Esophagus squamous epithelium (tissue), 5 donors: ENCODE measurements around the gene LAMB2. TPM values are rescaled to one million over a fixed set of nuclear protein-coding genes. Genes with fewer than 3 reads are reported as not detected.
A peak's percentile ranks its signal among the peaks of the same experiment; 100 is the strongest.

Source experiments
- DNase-seq: peaks from one replicate; lab custom pipeline; 2025; lab: John Stamatoyannopoulos, UW
- H3K27ac ChIP-seq, 4 donors: fragments of 200-600 bp; sonication (generic); one replicate each; pipeline ENCODE4 v1.5.1; 2016 to 2019; ENCODE audit warnings: mild to moderate bottlenecking in 1 of 4
- H3K27me3 ChIP-seq, 4 donors: fragments of 200-600 bp; sonication (generic); 1 replicate in 3 of 4; 2 replicates in 1 of 4; pipeline versions ENCODE4 v1.5.1 to v1.6.0; 2017 to 2021; ENCODE audit warnings: antibody characterized with exemption in 1 of 4
- H3K36me3 ChIP-seq, 3 donors: fragments of 200-600 bp; sonication (generic); one replicate each; pipeline ENCODE4 v1.5.1; 2016 to 2019
- H3K4me1 ChIP-seq, 3 donors: fragments of 200-600 bp; sonication (generic); one replicate each; pipeline ENCODE4 v1.5.1; 2017 to 2019
- H3K4me3 ChIP-seq, 4 donors: fragments of 200-600 bp; sonication (generic); 1 replicate in 3 of 4; 2 replicates in 1 of 4; pipeline ENCODE4 v1.5.1; 2016 to 2019; ENCODE audit warnings: mild to moderate bottlenecking in 2 of 4, moderate library complexity in 1 of 4
- H3K9me3 ChIP-seq, 3 donors: fragments of 200-600 bp; sonication (generic); one replicate each; pipeline ENCODE4 v1.5.1; 2016 to 2019
- CTCF ChIP-seq, 6 experiments: fragments of 450-650 bp in 4 of 6; fragments of 200-600 bp in 2 of 6; sonication (generic) in 2 of 6; IDR thresholded peaks; one replicate each; pipeline ENCODE4 v1.5.1; 2016 to 2019; ENCODE audit warnings: antibody characterized with exemption in 6 of 6, mild to moderate bottlenecking in 4 of 6, moderate library complexity in 4 of 6
- POLR2A ChIP-seq, 4 donors: fragments of 450-650 bp; IDR thresholded peaks; one replicate each; pipeline ENCODE4 v1.6.1; 2017; ENCODE audit warnings: antibody characterized with exemption in 4 of 4, mild to moderate bottlenecking in 4 of 4, moderate library complexity in 3 of 4
- WGBS, 2 donors: methylation state at CpG; one replicate each; pipeline ENCODE4 v1.1.5; 2018; 5-methylcytosine and 5-hydroxymethylcytosine counted together
- intact Hi-C: fragments of 100-400 bp; cut with DNase I; formaldehyde crosslinking; loops from one replicate; pipeline ENCODE4 v1.15.0; 2022
- total RNA-seq, 4 donors: library from RNA; depleted of rRNA; stranded (reverse); fragments of >200 nt; gene quantifications; one replicate each; pipeline ENCODE4 v1.1.0, GENCODE V29; 2016
- donor health status: DM: yes; HTN: yes; CAD: no.

The LAMB2 gene
- total RNA-seq, 4 donors from 2014 or later, result 66.0 to 319 (median 175) TPM

DNA sequence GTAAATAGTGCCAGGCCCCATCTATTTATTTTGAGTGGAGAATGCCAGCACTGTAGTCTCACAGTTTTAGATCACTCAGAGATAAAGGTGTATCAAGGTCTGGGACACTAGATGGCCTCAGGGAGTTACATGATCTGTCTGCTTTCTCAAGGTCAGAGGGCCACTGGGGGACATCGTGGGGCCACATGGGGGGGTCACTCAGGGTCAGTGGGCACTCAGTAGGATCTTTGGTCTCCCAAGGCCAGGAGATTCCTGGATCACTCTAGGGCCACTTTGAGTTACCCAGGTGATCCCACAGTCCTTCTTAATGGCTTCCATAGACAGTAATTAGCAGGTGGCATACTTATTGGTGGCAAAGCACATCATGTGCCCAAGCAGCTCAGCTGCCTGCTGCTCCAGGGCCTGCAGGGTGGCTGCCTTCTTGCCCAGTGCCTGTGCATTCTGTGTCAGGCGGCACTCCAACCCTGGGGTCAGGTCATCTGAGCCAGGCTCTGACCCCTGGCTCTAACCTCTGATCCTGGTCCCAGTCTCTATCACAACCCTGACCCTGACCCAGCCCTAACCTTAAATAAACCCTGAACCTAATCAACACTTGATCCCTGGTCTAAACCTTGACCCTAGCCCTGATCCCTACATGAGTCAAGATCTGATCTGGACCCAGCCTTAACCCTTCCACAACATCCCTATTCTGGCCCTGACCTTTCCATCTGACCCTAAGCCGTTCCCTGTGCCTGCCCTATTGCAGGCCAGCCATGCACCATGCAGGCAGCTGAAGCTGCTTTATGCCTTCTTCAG, 1.8 kb upstream of the LAMB2 start:
- Histone ChIP-seq H3K9me3 (no peaks in the 10 kb centered on the region), H3K27me3 (no peaks in the 10 kb centered on the region), H3K4me1 (peaks cover 24 to 51% (median 24%) of the 10 kb centered on the region in 3 donors), H3K27ac (peak overlapping the region in 3 of 4 donors; percentile 87 to 92 (median 88)), H3K4me3 (peak overlapping the region in 1 of 4 donors; percentile 79), H3K36me3 (peaks cover 4 to 17% (median 5%) of the 10 kb centered on the region in 3 donors)
- WGBS, 2 donors, result 49 to 90% methylated on average over 1 to 2 of the region's 3 CpGs
- no peak for DNase-seq
- intact Hi-C loops, result no loop called here
- TF ChIP-seq POLR2A (IDR thresholded peaks at IDR 0.05), result no peak
- no peak for TF ChIP-seq CTCF (IDR thresholded peaks at IDR 0.05)

DNA sequence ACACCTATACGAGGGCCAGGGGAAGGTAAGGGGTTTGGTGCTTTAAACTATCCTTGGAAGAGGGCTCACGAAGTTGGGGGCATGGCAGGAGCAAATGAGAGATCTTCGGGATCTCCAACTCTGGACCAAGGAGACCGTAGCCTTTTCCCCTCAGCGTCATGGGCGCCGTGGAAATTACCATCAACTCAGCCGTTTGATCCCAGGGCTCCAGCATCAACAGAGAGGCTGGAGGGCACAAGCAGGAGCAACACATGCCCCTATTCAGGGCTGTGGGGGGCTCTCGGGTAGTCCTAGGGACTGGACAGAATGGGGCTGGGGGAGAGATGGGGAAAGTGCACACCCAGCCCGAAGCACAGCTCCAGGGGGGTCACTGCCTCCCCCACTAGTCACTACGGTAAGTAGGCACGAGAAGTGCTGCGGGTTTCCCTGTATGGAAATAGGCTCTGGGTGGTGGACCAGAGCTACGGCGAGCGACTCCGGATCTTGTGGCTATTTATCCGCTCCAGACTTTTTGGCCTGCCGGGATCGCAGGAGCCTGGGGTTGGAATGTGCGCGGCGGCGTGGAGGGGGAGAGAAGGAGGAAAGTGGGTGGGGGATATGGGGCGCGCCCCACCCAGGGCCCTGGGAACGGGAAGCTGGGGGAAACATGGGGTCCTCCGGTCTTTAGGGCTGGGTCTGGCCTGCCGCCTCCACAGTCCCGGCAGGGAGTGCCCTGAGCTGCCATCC, 539 bp upstream of the LAMB2 start:
- Histone ChIP-seq H3K4me3 (peak overlapping the region; percentile 47 to 79 (median 66)), H3K4me1 (peaks cover 24 to 52% (median 24%) of the 10 kb centered on the region in 3 donors), H3K36me3 (peaks cover 5 to 30% (median 10%) of the 10 kb centered on the region in 3 donors), H3K9me3 (no peaks in the 10 kb centered on the region), H3K27me3 (no peaks in the 10 kb centered on the region), H3K27ac (peak overlapping the region; percentile 85 to 92 (median 88))
- 11 to 16% methylated on average over 15 to 19 of the region's 30 CpGs for WGBS, 2 donors
- DNase-seq, result no peak
- intact Hi-C loops, result no loop called here
- TF ChIP-seq POLR2A (IDR thresholded peaks at IDR 0.05) (peak in 1 of 4 donors; percentile 17), CTCF (IDR thresholded peaks at IDR 0.05) (no peak)

DNA sequence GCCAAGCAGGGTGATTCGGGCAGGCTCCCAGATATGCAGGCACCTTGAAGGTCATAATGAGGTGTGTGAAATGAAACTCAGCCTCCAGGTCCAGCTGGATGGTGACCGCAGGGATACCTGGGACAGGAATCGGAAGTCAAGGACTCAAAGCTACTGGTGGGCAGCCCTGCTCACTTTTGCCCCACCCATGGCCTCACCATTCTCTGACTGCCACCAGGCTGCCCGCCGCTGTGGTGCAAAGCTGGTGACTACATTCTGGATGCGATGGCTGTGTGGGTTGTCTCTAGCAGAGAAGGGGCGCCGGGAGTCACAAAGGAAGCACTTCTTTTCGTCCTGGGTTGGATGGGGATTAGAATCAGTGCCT, 795 bp downstream of the LAMB2 start:
- Histone ChIP-seq H3K4me1 (peaks cover 24 to 52% (median 24%) of the 10 kb centered on the region in 3 donors), H3K4me3 (peak overlapping the region; percentile 47 to 79 (median 66)), H3K9me3 (no peaks in the 10 kb centered on the region), H3K27me3 (no peaks in the 10 kb centered on the region), H3K27ac (peak overlapping the region; percentile 85 to 92 (median 88)), H3K36me3 (peaks cover 5 to 42% (median 14%) of the 10 kb centered on the region in 3 donors)
- 60 to 68% methylated on average over 3 to 6 of the region's 9 CpGs for WGBS, 2 donors
- intact Hi-C loops, result no loop called here
- no peak for DNase-seq
- TF ChIP-seq CTCF (IDR thresholded peaks at IDR 0.05) (no peak), POLR2A (IDR thresholded peaks at IDR 0.05) (no peak)

DNA sequence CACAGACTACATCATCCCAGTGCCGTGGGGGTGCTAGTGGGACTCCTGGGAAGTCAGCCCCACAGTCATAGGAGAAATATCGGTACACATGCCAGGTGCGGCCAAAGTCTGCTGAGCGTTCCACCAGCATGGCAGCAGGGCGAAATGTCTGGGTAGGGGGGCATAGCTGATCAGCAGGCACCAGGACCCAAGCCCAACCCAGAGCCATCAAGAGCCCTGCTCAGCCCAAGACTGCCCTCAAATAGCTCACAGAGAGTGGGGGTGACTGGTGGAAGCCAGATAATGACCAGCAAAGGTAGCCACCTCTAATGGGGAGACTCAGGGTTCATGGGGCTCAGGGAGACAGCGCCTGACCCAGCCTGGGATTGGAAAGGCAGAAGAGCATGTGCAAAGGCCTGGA, 1.3 kb downstream of the LAMB2 start:
- DNase-seq, result no peak
- intact Hi-C loops, result no loop called here
- Histone ChIP-seq H3K9me3 (no peaks in the 10 kb centered on the region), H3K27ac (peak overlapping the region; percentile 85 to 92 (median 88)), H3K36me3 (peaks cover 5 to 47% (median 14%) of the 10 kb centered on the region in 3 donors), H3K27me3 (no peaks in the 10 kb centered on the region), H3K4me3 (peak overlapping the region in 3 of 4 donors; percentile 65 to 79 (median 67)), H3K4me1 (peaks cover 24 to 52% (median 24%) of the 10 kb centered on the region in 3 donors)
- WGBS, 2 donors, result 80 to 92% methylated on average over 1 to 2 of the region's 6 CpGs
- TF ChIP-seq POLR2A (IDR thresholded peaks at IDR 0.05) (no peak), CTCF (IDR thresholded peaks at IDR 0.05) (no peak)
